GM12878 (cell line): ENCODE results near the gene OR6C65. TPM values are rescaled to one million over a fixed set of nuclear protein-coding genes. Genes with fewer than 3 reads are reported as not detected.

Source experiments
- ATAC-seq: fragments of 200-7000 bp; cut with Tn5 transposase; 3 replicates; pipeline ENCODE4 v1.9.1; 2020; ENCODE audit warnings: mild to moderate bottlenecking, moderate library complexity
- BruUV-seq: library from RNA; stranded (reverse); fragments of 400-500 nt; replicated peaks from 2 replicates; lab custom pipeline; 2021; lab: Mats Ljungman, UMichigan
- CTCF ChIA-PET: fragments of 300-600 bp; sonication (Branson Sonifier 250); formaldehyde crosslinking; extraction: SDS; loops from one replicate; lab custom pipeline; 2021; ENCODE audit warnings: inconsistent platforms; lab: Yijun Ruan, JAX
- POLR2A ChIA-PET: fragments of 350-600 bp; formaldehyde crosslinking; extraction: SDS; loops from one replicate; lab custom pipeline; 2021; ENCODE audit warnings: inconsistent platforms; lab: Charles Lee
- RAD21 ChIA-PET: fragments of 300-600 bp; sonication (Branson Sonifier 250); formaldehyde crosslinking; loops from one replicate; lab custom pipeline; 2023; ENCODE audit warnings: antibody characterized with exemption; ENCODE audit not compliant: unreplicated experiment; lab: Charles Lee
- SMC1A ChIA-PET: fragments of 300-600 bp; sonication (Branson Sonifier 250); formaldehyde crosslinking; loops from one replicate; lab custom pipeline; 2023; ENCODE audit not compliant: unreplicated experiment, uncharacterized antibody; lab: Charles Lee
- DNase-seq: peaks from one replicate; pipeline ENCODE4 v3.0.0-alpha.2; 2011; ENCODE audit warnings: low read depth, low spot score
- FAIRE-seq: peaks from 3 replicates; lab custom pipeline; 2011; peaks lifted over from hg19 to GRCh38; lab: Jason Lieb, UNC
- H2AFZ ChIP-seq: 2 replicates; pipeline ENCODE4 v1.6.0; 2011; ENCODE audit warnings: low read depth, low read length, control low read depth; ENCODE audit not compliant: control insufficient read depth
- H3K27ac ChIP-seq: 2 replicates; pipeline ENCODE4 v1.5.1; 2011; ENCODE audit warnings: control low read depth; ENCODE audit not compliant: control insufficient read depth, insufficient read depth
- H3K27me3 ChIP-seq, 2 experiments: replicated peaks in 1 of 2; 2 replicates each; pipeline versions ENCODE4 v1.6.0 to v1.6.1; 2011; ENCODE audit warnings: low read length in 1 of 2; ENCODE audit not compliant: control insufficient read depth in 2 of 2, insufficient read depth in 2 of 2
- H3K36me3 ChIP-seq, 2 experiments: 2 replicates each; pipeline ENCODE4 v1.5.1; 2011; ENCODE audit warnings: low read length in 1 of 2; ENCODE audit not compliant: control insufficient read depth in 2 of 2, insufficient read depth in 2 of 2
- H3K4me1 ChIP-seq: 2 replicates; pipeline ENCODE4 v1.6.1; 2011; ENCODE audit warnings: mild to moderate bottlenecking, low read length, moderate library complexity, mixed read lengths; ENCODE audit not compliant: control insufficient read depth, insufficient read depth
- H3K4me2 ChIP-seq: 2 replicates; pipeline ENCODE4 v1.6.0; 2011; ENCODE audit warnings: control low read depth; ENCODE audit not compliant: control insufficient read depth, insufficient read depth
- H3K4me3 ChIP-seq: fragments of 200-600 bp; sonication (generic); 2 replicates; pipeline ENCODE4 v1.5.1; 2016
- H3K79me2 ChIP-seq: 2 replicates; pipeline ENCODE4 v1.6.0; 2011; ENCODE audit warnings: low read length; ENCODE audit not compliant: control insufficient read depth, insufficient read depth
- H3K9ac ChIP-seq: 2 replicates; pipeline ENCODE4 v1.8.0; 2011; ENCODE audit warnings: low read length, control low read depth, mixed read lengths; ENCODE audit not compliant: control insufficient read depth, insufficient read depth
- H3K9me3 ChIP-seq: replicated peaks from 3 replicates; pipeline ENCODE4 v1.5.1; 2011; ENCODE audit warnings: mild to moderate bottlenecking, low read length; ENCODE audit not compliant: control insufficient read depth, insufficient read depth
- H4K20me1 ChIP-seq: 2 replicates; pipeline ENCODE4 v1.6.0; 2011; ENCODE audit not compliant: control insufficient read depth, insufficient read depth
- EED ChIP-seq: sonication (generic); IDR thresholded peaks from 2 replicates; pipeline ENCODE4 v1.6.1; 2016; ENCODE audit warnings: antibody characterized with exemption, low read depth
- GATAD2B ChIP-seq: fragments of 450-650 bp; conservative IDR thresholded peaks from 2 replicates; pipeline ENCODE4 v1.6.1; 2017; ENCODE audit warnings: low read depth, mild to moderate bottlenecking, moderate library complexity
- MEF2B ChIP-seq: fragments of 450-650 bp; IDR thresholded peaks from 2 replicates; pipeline ENCODE4 v1.6.1; 2018; ENCODE audit warnings: mild to moderate bottlenecking, moderate library complexity; ENCODE audit not compliant: partially characterized antibody, poor library complexity, severe bottlenecking
- WGBS: methylation state at CpG from one replicate; pipeline ENCODE4 v1.1.6; 2016; ENCODE audit warnings: low lambda C conversion rate; ENCODE audit not compliant: insufficient replicate concordance, insufficient coverage; ENCODE audit errors: missing lambda C conversion rate; 5-methylcytosine and 5-hydroxymethylcytosine counted together
- in situ Hi-C: fragments of 300-500 bp; cut with MboI; formaldehyde crosslinking; loops from 9 replicates; pipeline ENCODE4 v1.14.3; 2018; ENCODE audit warnings: mixed read lengths
- intact Hi-C: fragments of 100-400 bp; cut with micrococcal nuclease; formaldehyde crosslinking; loops from one replicate; pipeline ENCODE4 v1.14.2; 2022; ENCODE audit not compliant: unreplicated experiment
- polyA plus RNA-seq, 11 experiments: library from polyadenylated mRNA; depleted of rRNA in 4 of 11; unstranded in 6 of 11; stranded (reverse) in 5 of 11; fragments of >200 nt; fragmentation: Nextera tagmentation in 4 of 11; fragmentation: Illumina TruSeq in 1 of 11; extraction: Ambion mirVana in 4 of 11; extraction: Trizol in 1 of 11; gene quantifications; 1 replicate in 1 of 11; 2 replicates in 10 of 11; pipeline versions ENCODE4 v1.2.1 to v1.2.3, GENCODE V29; 2011 to 2016; ENCODE audit warnings: inconsistent platforms in 2 of 11, missing spikeins in 2 of 11, low read depth in 1 of 11
- total RNA-seq, 4 experiments: library from RNA; depleted of rRNA in 3 of 4; stranded (reverse); fragments of >200 nt in 3 of 4; fragmentation: Illumina TruSeq in 1 of 4; extraction: Trizol in 1 of 4; gene quantifications; 2 replicates each; pipeline versions ENCODE4 v1.2.1 to v1.2.3, GENCODE V29; 2013 to 2021
- TF ChIP-seq, protein P1 (sequence below): fragments of 450-650 bp; formaldehyde crosslinking; IDR thresholded peaks from 2 replicates; pipeline ENCODE4 v1.5.0; 2022; ENCODE audit warnings: mild to moderate bottlenecking, missing genetic modification characterization
- TF ChIP-seq, protein P2 (sequence below): fragments of 450-650 bp; IDR thresholded peaks from 2 replicates; pipeline ENCODE4 v1.6.1; 2018; ENCODE audit warnings: borderline replicate concordance, mild to moderate bottlenecking; ENCODE audit not compliant: partially characterized antibody

OR6C65 gene
- total and polyA plus RNA-seq, 10 of the 15 experiments (the other 5 are each of a cell fraction or from before 2014, with no cell fraction given) = not detected

DNA sequence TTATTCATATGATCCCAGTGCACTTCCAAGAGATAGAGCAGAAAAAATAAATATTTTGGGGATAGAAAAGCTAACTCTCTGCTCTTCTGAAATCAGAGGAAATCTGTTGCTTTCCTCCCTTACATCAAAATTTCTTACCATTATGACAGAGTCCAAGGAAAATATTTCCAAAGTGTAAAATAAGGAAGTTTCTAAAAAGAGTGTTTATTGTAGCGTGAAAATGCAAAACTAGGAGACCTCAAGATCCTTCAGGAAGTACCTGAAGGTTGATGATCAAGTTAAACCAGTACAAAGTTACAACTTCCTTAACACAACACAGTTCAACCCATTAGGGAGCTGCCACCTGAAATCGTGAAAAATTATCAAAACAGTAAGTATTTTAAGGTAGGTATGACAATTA lies 43.4 kb downstream of the OR6C65 start, which contains the start of gene OR6C2 (continued):
- TF ChIP-seq, protein P1, sequence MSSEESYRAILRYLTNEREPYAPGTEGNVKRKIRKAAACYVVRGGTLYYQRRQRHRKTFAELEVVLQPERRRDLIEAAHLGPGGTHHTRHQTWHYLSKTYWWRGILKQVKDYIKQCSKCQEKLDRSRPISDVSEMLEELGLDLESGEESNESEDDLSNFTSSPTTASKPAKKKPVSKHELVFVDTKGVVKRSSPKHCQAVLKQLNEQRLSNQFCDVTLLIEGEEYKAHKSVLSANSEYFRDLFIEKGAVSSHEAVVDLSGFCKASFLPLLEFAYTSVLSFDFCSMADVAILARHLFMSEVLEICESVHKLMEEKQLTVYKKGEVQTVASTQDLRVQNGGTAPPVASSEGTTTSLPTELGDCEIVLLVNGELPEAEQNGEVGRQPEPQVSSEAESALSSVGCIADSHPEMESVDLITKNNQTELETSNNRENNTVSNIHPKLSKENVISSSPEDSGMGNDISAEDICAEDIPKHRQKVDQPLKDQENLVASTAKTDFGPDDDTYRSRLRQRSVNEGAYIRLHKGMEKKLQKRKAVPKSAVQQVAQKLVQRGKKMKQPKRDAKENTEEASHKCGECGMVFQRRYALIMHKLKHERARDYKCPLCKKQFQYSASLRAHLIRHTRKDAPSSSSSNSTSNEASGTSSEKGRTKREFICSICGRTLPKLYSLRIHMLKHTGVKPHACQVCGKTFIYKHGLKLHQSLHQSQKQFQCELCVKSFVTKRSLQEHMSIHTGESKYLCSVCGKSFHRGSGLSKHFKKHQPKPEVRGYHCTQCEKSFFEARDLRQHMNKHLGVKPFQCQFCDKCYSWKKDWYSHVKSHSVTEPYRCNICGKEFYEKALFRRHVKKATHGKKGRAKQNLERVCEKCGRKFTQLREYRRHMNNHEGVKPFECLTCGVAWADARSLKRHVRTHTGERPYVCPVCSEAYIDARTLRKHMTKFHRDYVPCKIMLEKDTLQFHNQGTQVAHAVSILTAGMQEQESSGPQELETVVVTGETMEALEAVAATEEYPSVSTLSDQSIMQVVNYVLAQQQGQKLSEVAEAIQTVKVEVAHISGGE (CRISPR knock-in tag) = no peak
- TF ChIP-seq, protein P2, sequence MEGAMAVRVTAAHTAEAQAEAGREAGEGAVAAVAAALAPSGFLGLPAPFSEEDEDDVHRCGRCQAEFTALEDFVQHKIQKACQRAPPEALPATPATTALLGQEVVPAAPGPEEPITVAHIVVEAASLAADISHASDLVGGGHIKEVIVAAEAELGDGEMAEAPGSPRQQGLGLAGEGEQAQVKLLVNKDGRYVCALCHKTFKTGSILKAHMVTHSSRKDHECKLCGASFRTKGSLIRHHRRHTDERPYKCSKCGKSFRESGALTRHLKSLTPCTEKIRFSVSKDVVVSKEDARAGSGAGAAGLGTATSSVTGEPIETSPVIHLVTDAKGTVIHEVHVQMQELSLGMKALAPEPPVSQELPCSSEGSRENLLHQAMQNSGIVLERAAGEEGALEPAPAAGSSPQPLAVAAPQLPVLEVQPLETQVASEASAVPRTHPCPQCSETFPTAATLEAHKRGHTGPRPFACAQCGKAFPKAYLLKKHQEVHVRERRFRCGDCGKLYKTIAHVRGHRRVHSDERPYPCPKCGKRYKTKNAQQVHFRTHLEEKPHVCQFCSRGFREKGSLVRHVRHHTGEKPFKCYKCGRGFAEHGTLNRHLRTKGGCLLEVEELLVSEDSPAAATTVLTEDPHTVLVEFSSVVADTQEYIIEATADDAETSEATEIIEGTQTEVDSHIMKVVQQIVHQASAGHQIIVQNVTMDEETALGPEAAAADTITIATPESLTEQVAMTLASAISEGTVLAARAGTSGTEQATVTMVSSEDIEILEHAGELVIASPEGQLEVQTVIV = no peak

DNA sequence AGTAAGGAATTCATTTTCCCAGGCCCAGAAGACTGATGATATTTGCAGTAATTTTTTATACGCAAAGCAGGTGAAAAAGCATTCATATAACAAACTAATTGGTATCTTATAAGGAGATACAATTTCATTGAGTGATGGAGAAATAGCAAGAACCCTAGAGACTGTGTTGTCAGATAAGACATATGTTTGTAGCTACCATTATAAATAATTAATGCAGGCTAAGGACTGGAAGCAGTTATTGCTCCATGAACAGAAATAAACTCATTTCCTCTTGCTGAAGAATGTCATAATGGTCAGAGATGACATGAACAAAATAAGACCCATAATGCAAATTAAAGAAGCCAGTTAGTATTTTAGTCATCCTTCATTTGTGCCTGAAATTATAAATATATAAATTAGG lies 45.0 kb downstream of the OR6C65 start:
- CTCF ChIA-PET = no interaction called here

More for the DNA sequence above, 45.0 kb downstream of the OR6C65 start:
- Histone ChIP-seq H4K20me1 (no peaks in the 10 kb centered on the region), H2AFZ (no peak overlapping the region), H3K36me3 (no peaks in the 10 kb centered on the region), H3K79me2 (no peaks in the 10 kb centered on the region), H3K4me3 (no peak overlapping the region), H3K9me3 (no peaks in the 10 kb centered on the region), H3K27ac (no peak overlapping the region), H3K9ac (no peak overlapping the region), H3K27me3 (no peaks in the 10 kb centered on the region), H3K4me1 (no peaks in the 10 kb centered on the region), H3K4me2 (no peak overlapping the region)
- DNase-seq (no peak), FAIRE-seq (no peak), ATAC-seq (no peak)
- RAD21 ChIA-PET = no interaction called here
- POLR2A ChIA-PET = no interaction called here
- TF ChIP-seq EED = no peak
- TF ChIP-seq GATAD2B = no peak
- TF ChIP-seq MEF2B = no peak
- BruUV-seq = no TSS peak
- intact Hi-C loops (no loop called here), in situ Hi-C loops (no loop called here)
- SMC1A ChIA-PET = no interaction called here
- 92% methylated on average over 1 of the region's 1 CpG for WGBS
